ENCODE data around the gene GPBP1.
"Not testable (repeated sequence)": the region's sequence is repeated elsewhere in the genome, so short reads cannot be mapped to it uniquely, and the experiment has no call there.

Gene GPBP1

GRCh38 chr5:57211039-57211438 lies 37.2 kb downstream of the GPBP1 start:
- DNase-seq: no peak

GRCh38 chr5:57215629-57216195 lies 41.9 kb downstream of the GPBP1 start:
- no peak for DNase-seq

GRCh38 chr5:57216714-57217113 lies 42.9 kb downstream of the GPBP1 start:
- DNase-seq: no peak

- no peak for DNase-seq
These were observed 45.5 kb downstream of the GPBP1 start for GRCh38 chr5:57219386-57219785.

- no peak for DNase-seq
These were observed 47.2 kb downstream of the GPBP1 start for GRCh38 chr5:57221049-57221568.

- no peak for DNase-seq
These were observed 51.7 kb downstream of the GPBP1 start for GRCh38 chr5:57225553-57225952.

GRCh38 chr5:57229313-57229712 lies 55.5 kb downstream of the GPBP1 start:
- DNase-seq: no peak

GRCh38 chr5:57231607-57232006 lies 57.7 kb downstream of the GPBP1 start:
- DNase-seq: no peak

- no peak for DNase-seq
These were observed 58.6 kb downstream of the GPBP1 start for GRCh38 chr5:57232293-57233033.

GRCh38 chr5:57243286-57244137 lies 69.7 kb downstream of the GPBP1 start:
- no peak for DNase-seq

- no peak for DNase-seq
These were observed 70.5 kb downstream of the GPBP1 start for GRCh38 chr5:57244331-57244730.

- no peak for DNase-seq
These were observed 72.6 kb downstream of the GPBP1 start for GRCh38 chr5:57246426-57246825.

GRCh38 chr5:57247765-57248164 lies 73.9 kb downstream of the GPBP1 start:
- DNase-seq: no peak

- DNase-seq: no peak
These were observed 75.5 kb downstream of the GPBP1 start for GRCh38 chr5:57249265-57249874.

- DNase-seq: no peak
These were observed 84.2 kb downstream of the GPBP1 start for GRCh38 chr5:57258052-57258451.

- no peak for DNase-seq
These were observed 85.1 kb downstream of the GPBP1 start for GRCh38 chr5:57258943-57259342.

GRCh38 chr5:57259704-57260103 lies 85.8 kb downstream of the GPBP1 start:
- DNase-seq: no peak

- no peak for DNase-seq
These were observed 88.7 kb downstream of the GPBP1 start for GRCh38 chr5:57262541-57262940.

GRCh38 chr5:57267805-57268204 lies 93.9 kb downstream of the GPBP1 start:
- no peak for DNase-seq

- DNase-seq: no peak
These were observed 102.5 kb downstream of the GPBP1 start for GRCh38 chr5:57276353-57276752.

GRCh38 chr5:57277085-57277484 lies 103.2 kb downstream of the GPBP1 start:
- no peak for DNase-seq

- no peak for DNase-seq
These were observed 107.0 kb downstream of the GPBP1 start for GRCh38 chr5:57280853-57281252.

- DNase-seq: not testable (repeated sequence)
These were observed 111.2 kb downstream of the GPBP1 start for GRCh38 chr5:57285084-57285483.

All from activated effector memory CD4-positive, alpha-beta T cell treated with anti-CD3 and anti-CD28 coated beads, Interleukin-2, amount 50 U/mL, for 16 hours (primary cell).